Epithelial cell of esophagus (primary cell): Measurements from ENCODE around the gene CAPS2.

ENCODE experiments used
- DNase-seq: peaks from one replicate; pipeline ENCODE4 v3.0.0; 2010; ENCODE audit warnings: low read depth
- H3K4me3 ChIP-seq: 2 replicates; pipeline ENCODE4 v1.5.1; 2011; ENCODE audit warnings: mild to moderate bottlenecking, low read length, control low read depth
- CTCF ChIP-seq: IDR thresholded peaks from 2 replicates; pipeline ENCODE4 v1.5.1; 2011; ENCODE audit warnings: low read depth, mild to moderate bottlenecking, low read length, control low read depth, inconsistent platforms; ENCODE audit not compliant: insufficient read depth; ENCODE audit errors: missing control alignments

CAPS2 gene

GRCh38 chr12:75308279-75308678 lies 21.8 kb downstream of the CAPS2 start:
- DNase-seq: no peak
- TF ChIP-seq CTCF: no peak
- no peak overlapping the region for H3K4me3 ChIP-seq

- TF ChIP-seq CTCF: no peak
- DNase-seq: no peak
- H3K4me3 ChIP-seq: no peak overlapping the region
These were observed 24.5 kb downstream of the CAPS2 start for GRCh38 chr12:75305412-75306332.

GRCh38 chr12:75302781-75303180 lies 27.3 kb downstream of the CAPS2 start:
- DNase-seq: no peak
- no peak for TF ChIP-seq CTCF
- no peak overlapping the region for H3K4me3 ChIP-seq

- DNase-seq: no peak
- H3K4me3 ChIP-seq: no peak overlapping the region
- no peak for TF ChIP-seq CTCF
These were observed 27.9 kb downstream of the CAPS2 start for GRCh38 chr12:75302225-75302624.

GRCh38 chr12:75294797-75295196 lies 35.3 kb downstream of the CAPS2 start:
- H3K4me3 ChIP-seq: no peak overlapping the region
- DNase-seq: no peak
- no peak for TF ChIP-seq CTCF

GRCh38 chr12:75294336-75294735 lies 35.8 kb downstream of the CAPS2 start:
- no peak for TF ChIP-seq CTCF
- no peak for DNase-seq
- H3K4me3 ChIP-seq: no peak overlapping the region

GRCh38 chr12:75291014-75291413 lies 39.1 kb downstream of the CAPS2 start:
- no peak for TF ChIP-seq CTCF
- DNase-seq: no peak
- no peak overlapping the region for H3K4me3 ChIP-seq
